Stimulated activated CD8-positive, alpha-beta memory T cell treated with anti-CD3 and anti-CD28 coated beads, Interleukin-2, amount 100 ng/mL, for 48 hours (primary cell): ENCODE data around the gene ABCA2.

Experiments
- DNase-seq, 2 donors: peaks; one replicate each; pipeline ENCODE4 v3.0.0-alpha.2; 2020; ENCODE audit warnings: low read depth in 2 of 2

The ABCA2 gene

GRCh38 chr9:137031904-137032640 is 4.0 kb upstream of the ABCA2 start, which contains the start of gene FUT7:
TSS of gene FUT7 (minus strand) at chr9:137032088. CDS start at chr9:137031991, 97 bp downstream.
- DNase-seq = peak in 1 of 2 donors; percentile 35

GRCh38 chr9:137030538-137031527 is 2.8 kb upstream of the ABCA2 start:
- DNase-seq = peak; percentile 40 to 44

- no peak for DNase-seq
Observed at GRCh38 chr9:137030006-137030405, 2.0 kb upstream of the ABCA2 start.

GRCh38 chr9:137029058-137029936 is 1.3 kb upstream of the ABCA2 start:
- peak; percentile 71 to 79 for DNase-seq

- DNase-seq = peak; percentile 52 to 57
Observed at GRCh38 chr9:137028263-137029057, 423 bp upstream of the ABCA2 start.

DNA sequence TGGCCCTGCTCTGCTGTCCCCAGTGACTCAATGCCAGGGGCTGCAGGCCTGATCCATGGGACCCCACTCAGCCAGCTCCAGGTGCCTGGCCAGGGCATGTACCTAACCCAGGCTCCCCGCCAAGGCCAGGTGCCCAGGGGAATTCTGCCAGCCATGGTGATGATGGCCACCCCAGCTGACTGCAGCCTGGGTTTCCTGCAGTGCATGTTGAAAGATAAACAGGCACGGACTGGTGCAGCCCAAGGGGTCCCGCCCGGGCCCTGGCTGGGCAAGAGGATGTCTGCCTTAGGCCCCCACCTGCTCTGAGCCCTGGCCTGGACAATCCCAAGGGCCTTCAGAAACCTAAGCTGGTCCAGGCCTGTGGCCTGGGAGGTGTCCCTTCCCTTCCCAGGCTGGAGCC is 1.2 kb downstream of the ABCA2 start:
- no peak for DNase-seq

GRCh38 chr9:137026384-137026783 is 1.7 kb downstream of the ABCA2 start:
- no peak for DNase-seq

DNA sequence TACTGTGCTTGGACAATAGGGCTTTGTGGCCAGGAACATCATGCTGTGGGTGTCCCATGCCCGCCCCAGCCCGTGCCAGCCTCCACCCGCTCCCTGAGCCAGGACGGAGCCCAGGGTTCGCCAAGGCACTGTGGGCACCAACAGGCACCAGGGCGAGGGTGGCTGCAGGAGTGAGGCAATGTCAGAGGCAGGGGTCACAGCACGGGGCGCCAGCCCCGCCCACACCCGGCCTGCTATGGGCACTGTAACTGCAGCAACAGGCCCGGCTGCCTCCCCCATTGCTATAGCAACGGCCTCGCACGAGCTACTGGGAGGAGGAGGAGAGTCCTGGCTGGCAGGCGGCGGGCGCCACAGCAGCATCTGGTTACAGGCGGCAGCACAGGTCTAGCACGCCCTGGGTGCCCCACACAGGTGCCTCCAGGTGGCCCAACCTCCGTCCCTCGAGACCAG is 2.5 kb downstream of the ABCA2 start:
- DNase-seq = no peak

GRCh38 chr9:137023583-137023991 is 4.5 kb downstream of the ABCA2 start:
- no peak for DNase-seq

DNA sequence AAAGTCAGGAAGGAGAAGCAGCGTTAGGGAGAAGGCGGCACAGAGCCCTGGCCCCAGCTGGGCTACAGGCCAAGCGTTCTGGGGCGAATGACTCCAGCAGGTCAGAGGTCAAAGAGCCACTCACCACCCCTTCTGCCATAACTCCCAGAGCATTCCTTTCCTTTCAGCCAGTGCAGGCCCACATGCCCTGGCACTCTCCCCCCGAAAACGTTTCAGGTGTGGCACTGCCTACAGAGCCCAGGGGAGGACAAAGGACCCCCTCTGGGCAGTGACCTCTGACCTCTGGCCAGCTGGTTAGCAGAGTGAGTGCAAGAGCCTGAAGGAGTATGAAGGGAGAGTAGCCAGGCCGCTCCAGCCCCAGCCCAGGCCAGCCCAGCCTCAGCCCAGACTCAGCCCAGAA is 4.9 kb downstream of the ABCA2 start:
- DNase-seq = no peak

GRCh38 chr9:137022662-137023008 is 5.4 kb downstream of the ABCA2 start:
- no peak for DNase-seq

GRCh38 chr9:137021979-137022661 is 5.9 kb downstream of the ABCA2 start:
- peak; percentile 68 to 84 for DNase-seq

DNA sequence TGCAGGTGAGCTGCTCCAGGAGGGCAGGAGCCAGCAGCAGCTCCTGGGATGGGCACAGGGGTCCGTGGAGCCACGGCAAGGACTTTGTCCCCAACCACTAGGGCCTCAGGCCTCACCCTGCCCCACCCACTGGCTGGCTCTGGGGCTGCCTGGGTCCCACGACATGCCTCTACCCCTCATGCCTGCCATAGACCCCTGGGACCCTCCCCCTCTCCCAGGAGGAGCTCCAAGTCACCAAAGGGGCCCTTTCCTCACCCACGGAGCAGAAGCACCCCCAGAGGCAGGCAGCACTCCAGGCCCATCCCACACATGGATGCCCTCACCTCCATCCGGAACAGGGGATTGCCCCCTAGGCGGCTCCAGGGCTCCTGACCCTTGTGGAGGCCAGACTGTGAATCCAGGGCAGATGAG is 6.5 kb downstream of the ABCA2 start:
- DNase-seq = no peak

GRCh38 chr9:137020771-137021567 is 7.1 kb downstream of the ABCA2 start:
- DNase-seq = no peak

DNA sequence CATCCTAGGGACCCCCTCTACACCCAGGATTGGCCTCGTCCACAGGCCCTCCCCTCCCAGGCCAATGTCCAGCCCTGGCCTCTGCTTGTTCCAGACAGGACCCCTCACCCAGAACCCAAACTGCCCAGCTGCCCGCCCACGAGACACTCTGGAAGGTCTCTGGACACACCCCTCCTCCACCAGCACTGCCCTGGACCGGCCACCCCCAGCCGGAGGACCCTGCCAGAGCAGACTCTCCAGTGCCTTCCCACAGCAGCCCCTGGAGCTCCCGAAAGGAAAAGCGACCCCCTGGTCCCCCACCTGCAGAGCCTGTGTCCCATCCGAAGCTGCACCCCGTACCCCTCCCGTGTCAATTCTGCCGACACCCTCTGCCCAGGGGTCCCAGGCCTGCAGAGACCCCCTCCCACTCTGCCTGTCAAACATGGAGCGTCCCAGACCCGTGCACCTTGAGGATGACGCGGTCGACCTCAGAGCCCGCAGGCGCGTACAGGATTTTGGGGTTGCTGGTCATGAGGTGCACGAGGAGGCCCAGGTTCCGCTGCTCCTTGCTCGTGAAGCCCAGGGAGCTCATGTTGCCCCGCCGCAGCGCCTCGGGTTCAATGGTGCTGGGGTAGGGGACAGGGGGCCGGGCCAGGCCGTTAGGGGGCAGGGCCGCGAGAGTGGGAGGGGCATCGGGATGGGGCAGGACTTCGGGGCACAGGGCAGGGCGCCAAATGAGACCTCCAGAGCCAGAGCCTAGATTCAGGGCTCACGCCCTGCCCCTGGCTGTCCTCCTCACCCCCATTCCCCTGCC is 8.0 kb downstream of the ABCA2 start:
- DNase-seq = no peak

DNA sequence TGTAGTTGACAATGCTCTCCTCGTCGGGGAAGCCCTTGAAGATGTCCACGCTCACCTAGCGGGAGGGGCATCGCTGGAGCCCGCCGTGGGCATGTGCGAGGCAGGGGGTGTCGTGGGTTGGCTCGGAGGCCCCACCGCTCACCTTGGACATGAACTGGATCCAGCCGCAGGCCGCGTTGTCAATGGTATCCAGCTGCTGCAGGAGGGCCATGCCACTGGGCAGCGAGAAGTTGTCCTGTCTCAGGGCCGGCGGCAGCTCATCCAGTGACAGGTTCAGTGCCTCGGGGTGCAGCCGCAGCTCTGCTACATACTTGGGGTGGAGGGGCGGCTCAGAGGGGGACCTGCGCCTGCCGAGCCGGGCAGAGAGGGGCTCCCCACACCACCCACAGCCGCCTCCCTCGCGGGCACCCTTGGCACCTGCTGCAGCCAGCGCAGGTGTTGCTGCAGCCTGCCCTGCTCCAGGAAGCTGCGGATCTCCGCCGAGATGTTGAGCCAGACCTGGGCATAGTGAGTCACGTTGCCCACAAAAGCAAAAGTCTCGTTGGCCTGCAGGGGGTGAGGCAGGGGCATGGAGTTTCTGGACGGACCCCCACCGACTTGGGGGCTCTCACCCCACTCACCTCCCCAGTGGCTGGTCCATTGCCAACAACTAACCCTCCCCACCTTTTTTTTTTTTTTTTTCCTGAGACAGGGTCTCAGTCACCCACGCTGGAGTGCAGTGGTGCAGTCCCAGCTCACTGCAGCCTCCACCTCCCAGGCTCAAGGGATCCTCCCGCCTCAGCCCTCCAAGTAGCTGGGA is 9.1 kb downstream of the ABCA2 start:
- no peak for DNase-seq

DNA sequence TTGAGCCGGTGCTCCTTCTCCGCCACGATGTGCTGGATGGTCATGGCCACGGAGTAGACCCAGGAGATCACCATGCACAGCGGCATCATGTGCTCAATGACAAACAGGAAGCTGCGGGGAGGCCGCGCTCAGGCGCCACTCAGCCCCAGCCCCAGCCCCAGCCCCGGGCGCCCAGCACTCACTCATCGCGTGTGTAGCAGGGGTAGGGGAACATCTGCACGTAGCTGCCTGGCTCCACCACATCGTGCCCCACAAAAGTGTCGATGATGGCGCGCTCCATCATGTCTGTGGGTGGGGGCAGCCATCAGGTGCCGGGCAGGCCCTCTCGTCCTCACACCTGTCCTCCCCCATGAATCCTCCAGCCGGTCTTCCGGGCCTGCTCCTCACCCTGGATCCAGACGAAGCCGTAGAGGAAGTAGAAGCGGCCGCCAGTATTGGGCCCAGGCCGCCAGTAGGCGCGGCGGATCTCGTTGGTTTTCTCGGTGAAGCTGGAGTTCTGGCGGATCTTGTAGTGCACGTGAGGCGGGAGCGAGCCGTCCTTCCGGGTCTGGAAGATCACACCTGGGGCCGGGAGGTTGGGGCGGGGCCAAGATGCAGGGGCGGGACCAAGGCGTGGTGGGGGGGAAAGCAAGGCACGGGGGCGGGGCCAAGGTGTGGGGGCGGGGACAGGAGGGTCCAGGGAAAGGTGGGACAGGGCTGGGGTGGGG is 10.1 kb downstream of the ABCA2 start:
- no peak for DNase-seq
